Thoracic aorta (tissue), 2 donors: ENCODE results near the gene HOXC12. TPM values are rescaled to one million over a fixed set of nuclear protein-coding genes. Genes with fewer than 3 reads are reported as not detected.

ENCODE experiments used
- ATAC-seq: fragments of 150-250 bp; one replicate; pipeline ENCODE4 v1.8.0; 2017; ENCODE audit warnings: low read depth; ENCODE audit not compliant: insufficient number of reproducible peaks, low FRiP score
- DNase-seq: peaks from one replicate; pipeline ENCODE4 v3.0.0-alpha.2; 2020; ENCODE audit warnings: low spot score
- H3K27ac ChIP-seq, 2 donors: fragments of 200-600 bp; sonication (generic); 1 replicate in 1 of 2; 2 replicates in 1 of 2; pipeline ENCODE4 v1.5.1; 2016; ENCODE audit warnings: mild to moderate bottlenecking in 2 of 2, moderate library complexity in 2 of 2
- H3K27me3 ChIP-seq: fragments of 200-600 bp; sonication (generic); replicated peaks from 2 replicates; pipeline ENCODE4 v1.6.0; 2016; ENCODE audit warnings: mild to moderate bottlenecking; ENCODE audit not compliant: insufficient read depth
- H3K36me3 ChIP-seq: fragments of 200-600 bp; sonication (generic); one replicate; pipeline ENCODE4 v1.5.1; 2016
- H3K4me1 ChIP-seq, 2 donors: fragments of 200-600 bp; sonication (generic); 1 replicate in 1 of 2; 2 replicates in 1 of 2; pipeline versions ENCODE4 v1.5.1 to v1.6.0; 2016; ENCODE audit warnings: low read depth in 2 of 2, mild to moderate bottlenecking in 1 of 2; ENCODE audit not compliant: control insufficient read depth in 1 of 2
- H3K4me3 ChIP-seq: fragments of 200-600 bp; sonication (generic); 2 replicates; pipeline ENCODE4 v1.5.1; 2016; ENCODE audit warnings: mild to moderate bottlenecking
- H3K9me3 ChIP-seq: fragments of 200-600 bp; sonication (generic); 2 replicates; pipeline ENCODE4 v1.5.1; 2016
- CTCF ChIP-seq: fragments of 200-600 bp; sonication (generic); IDR thresholded peaks from one replicate; pipeline ENCODE4 v1.5.1; 2019; ENCODE audit warnings: antibody characterized with exemption
- total RNA-seq, 2 donors: library from RNA; depleted of rRNA; stranded (reverse); fragments of >200 nt; gene quantifications; one replicate each; pipeline versions ENCODE4 v1.1.0 to v1.2.3, GENCODE V29; 2016

The HOXC12 gene
- total RNA-seq, 2 donors from 2014 or later: not detected

- no peak for ATAC-seq
- H3K27me3 ChIP-seq: peaks cover 48% of the 10 kb centered on the region
Observed at GRCh38 chr12:53947743-53948142, 7.0 kb upstream of the HOXC12 start.

DNA sequence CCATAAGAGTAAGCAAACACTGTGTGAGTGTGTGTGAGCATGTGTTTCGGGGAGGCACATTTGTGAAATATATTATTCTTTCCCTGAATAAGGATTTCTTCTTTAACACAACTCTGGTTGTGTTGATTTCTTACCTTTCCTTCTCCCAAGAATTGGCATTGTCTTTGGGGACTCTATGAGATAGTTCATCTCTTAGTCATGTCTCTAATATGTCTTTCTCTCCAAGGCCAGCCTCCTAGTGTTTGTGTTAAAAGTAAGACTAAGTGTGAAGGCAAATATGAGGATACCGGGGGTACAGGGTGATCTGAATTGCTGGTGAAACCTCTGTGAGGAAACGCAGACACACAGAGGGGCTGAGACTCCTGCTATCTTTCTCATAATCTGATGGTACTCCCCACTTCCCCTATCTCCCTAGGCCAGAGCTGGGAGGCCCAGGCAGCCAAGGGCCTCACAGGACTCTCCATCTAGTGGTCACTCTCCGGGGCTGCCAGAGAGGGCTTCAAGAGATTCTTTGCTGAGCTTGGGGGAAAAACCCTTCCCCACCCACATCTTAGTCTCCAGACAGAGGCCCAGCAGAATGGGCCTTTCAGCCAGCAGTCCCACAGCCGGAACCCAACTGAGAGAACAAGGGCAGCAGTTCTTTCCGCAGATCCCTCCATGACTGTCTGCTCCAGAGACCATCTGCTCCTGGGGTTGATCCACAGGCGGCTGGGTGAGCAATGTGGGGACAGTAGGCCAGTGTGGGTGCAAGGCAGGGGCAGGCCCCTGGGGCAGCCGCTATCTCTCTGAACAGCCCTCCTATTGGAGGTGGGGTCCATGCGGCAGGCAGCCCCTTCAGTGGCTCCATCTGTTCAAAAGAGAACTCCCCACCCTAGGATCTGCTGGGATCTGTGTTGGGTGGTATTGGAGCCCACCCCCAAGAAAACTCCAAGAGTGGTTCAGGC, 5.8 kb upstream of the HOXC12 start:
- H3K4me3 ChIP-seq: no peak overlapping the region
- no peaks in the 10 kb centered on the region for H3K9me3 ChIP-seq
- peaks cover 51% of the 10 kb centered on the region for H3K27me3 ChIP-seq
- ATAC-seq (no peak), DNase-seq (no peak)
- no peak overlapping the region for H3K27ac ChIP-seq
- peaks cover 0 to 7% of the 10 kb centered on the region in 2 donors for H3K4me1 ChIP-seq
- no peak for TF ChIP-seq CTCF
- H3K36me3 ChIP-seq: no peaks in the 10 kb centered on the region

More at GRCh38 chr12:53947743-53948142, 7.0 kb upstream of the HOXC12 start:
- no peaks in the 10 kb centered on the region for H3K9me3 ChIP-seq
- no peak overlapping the region for H3K27ac ChIP-seq
- no peak for DNase-seq
- TF ChIP-seq CTCF: no peak
- no peak overlapping the region for H3K4me3 ChIP-seq
- peaks cover 0 to 7% of the 10 kb centered on the region in 2 donors for H3K4me1 ChIP-seq
- H3K36me3 ChIP-seq: no peaks in the 10 kb centered on the region

DNA sequence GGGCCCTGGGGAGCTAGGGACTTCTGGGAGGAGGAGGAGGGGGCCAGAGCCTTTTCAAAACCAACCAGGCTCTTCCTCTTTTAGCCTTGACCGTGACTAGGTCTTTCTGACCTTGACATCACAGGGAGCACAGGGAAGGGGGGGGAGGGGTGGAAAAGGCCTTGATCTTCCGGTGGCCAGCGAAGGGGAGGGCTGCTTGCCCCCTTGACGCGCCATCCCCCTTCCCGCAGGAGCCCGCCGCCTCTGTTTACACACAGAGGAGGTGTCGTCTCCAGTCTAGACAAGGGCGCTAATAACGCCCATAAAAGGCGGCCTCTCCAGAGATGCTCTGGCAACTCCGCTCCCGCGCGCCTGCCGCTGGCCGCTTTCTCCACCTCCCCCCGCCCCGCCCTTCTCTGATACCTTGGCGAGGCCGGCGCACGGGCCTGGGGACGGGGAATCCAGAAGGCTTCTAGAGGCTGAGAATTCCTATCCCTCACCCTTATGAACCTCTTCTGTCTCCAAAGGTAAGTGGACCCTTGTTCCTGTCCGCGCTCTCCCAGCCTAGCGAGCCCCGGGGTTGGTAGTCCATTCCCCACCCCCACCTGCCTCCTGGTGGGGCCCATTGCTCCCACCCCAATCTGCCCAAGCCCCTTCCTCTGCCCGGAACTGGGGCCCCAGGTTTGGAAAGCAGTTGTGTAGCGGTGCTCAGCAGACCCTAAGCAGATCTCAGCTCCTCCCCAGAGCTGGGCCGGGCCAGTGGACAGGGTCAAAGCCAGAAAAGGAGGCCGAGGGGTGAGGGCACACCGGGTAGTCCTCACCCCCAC, 4.9 kb upstream of the HOXC12 start:
- DNase-seq (no peak), ATAC-seq (no peak)
- Histone ChIP-seq H3K4me3 (no peak overlapping the region), H3K36me3 (no peaks in the 10 kb centered on the region), H3K27ac (no peak overlapping the region), H3K9me3 (no peaks in the 10 kb centered on the region), H3K27me3 (peaks cover 51% of the 10 kb centered on the region), H3K4me1 (peaks cover 0 to 7% of the 10 kb centered on the region in 2 donors)
- TF ChIP-seq CTCF: no peak

GRCh38 chr12:53950437-53950773, 4.3 kb upstream of the HOXC12 start:
- Histone ChIP-seq H3K4me3 (no peak overlapping the region), H3K27ac (no peak overlapping the region), H3K9me3 (no peaks in the 10 kb centered on the region), H3K4me1 (peaks cover 0 to 11% of the 10 kb centered on the region in 2 donors), H3K27me3 (peaks cover 48% of the 10 kb centered on the region), H3K36me3 (no peaks in the 10 kb centered on the region)
- no peak for ATAC-seq
- TF ChIP-seq CTCF: no peak
- DNase-seq: no peak
